ENCODE data around the gene MPI. TPM values are rescaled to one million over a fixed set of nuclear protein-coding genes. Genes with fewer than 3 reads are reported as not detected.

The MPI gene
- total and polyA plus RNA-seq, 9 donors, result 28.8 to 55.6 (median 44.7) TPM

DNA sequence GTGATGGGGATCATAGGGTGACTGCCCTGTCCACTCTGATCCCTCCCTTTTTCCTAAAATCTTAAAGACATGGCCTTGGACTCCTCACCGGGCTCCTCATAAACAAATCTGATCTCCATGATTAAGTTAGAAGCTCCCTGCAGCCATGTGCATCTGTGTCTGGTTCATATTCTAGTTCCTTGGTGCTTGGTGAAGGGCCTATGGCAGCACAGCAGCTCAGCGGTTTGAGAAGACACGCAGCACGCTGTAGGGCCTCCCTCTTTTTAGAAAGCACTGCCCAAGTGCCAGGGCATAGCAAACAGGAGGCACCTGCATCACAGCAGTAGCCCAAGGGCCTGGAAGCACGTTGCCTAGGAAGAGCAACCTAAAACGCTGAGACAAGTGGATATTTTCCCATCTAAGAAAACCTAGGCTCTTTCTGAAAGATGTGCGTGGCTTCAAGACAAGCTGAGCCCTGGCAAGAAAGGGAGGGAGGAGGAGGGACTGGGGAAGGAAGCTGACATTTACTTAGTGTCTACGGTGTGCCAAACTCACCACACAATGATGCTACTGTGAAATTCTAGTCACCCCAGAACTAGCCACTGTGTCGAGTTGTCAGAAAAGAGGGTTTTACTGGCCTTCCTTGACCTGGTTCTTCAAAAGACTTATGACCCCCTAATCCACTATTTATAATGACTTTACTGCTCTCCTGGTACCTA lies 32.0 kb upstream of the MPI start:
- no peaks in the 10 kb centered on the region for H3K36me3 ChIP-seq
- no peak overlapping the region for H3K27ac ChIP-seq
- no peak for TF ChIP-seq POLR2A (IDR thresholded peaks at IDR 0.05)
- TF ChIP-seq, protein P1, sequence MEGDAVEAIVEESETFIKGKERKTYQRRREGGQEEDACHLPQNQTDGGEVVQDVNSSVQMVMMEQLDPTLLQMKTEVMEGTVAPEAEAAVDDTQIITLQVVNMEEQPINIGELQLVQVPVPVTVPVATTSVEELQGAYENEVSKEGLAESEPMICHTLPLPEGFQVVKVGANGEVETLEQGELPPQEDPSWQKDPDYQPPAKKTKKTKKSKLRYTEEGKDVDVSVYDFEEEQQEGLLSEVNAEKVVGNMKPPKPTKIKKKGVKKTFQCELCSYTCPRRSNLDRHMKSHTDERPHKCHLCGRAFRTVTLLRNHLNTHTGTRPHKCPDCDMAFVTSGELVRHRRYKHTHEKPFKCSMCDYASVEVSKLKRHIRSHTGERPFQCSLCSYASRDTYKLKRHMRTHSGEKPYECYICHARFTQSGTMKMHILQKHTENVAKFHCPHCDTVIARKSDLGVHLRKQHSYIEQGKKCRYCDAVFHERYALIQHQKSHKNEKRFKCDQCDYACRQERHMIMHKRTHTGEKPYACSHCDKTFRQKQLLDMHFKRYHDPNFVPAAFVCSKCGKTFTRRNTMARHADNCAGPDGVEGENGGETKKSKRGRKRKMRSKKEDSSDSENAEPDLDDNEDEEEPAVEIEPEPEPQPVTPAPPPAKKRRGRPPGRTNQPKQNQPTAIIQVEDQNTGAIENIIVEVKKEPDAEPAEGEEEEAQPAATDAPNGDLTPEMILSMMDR (IDR thresholded peaks at IDR 0.05), result no peak
- TF ChIP-seq EP300 (IDR thresholded peaks at IDR 0.05), result no peak
- WGBS, 3 donors, result 72 to 78% (median 76%) methylated on average over 9 of the region's 9 CpGs
- no peaks in the 10 kb centered on the region for H3K27me3 ChIP-seq
- intact Hi-C loops (cut with DNase I), result no loop called here
- no peaks in the 10 kb centered on the region for H3K4me1 ChIP-seq (ENCODE audit: insufficient read depth)
- no peak overlapping the region for H3K4me3 ChIP-seq
- no peak for DNase-seq
- H3K9me3 ChIP-seq, result no peaks in the 10 kb centered on the region

DNA sequence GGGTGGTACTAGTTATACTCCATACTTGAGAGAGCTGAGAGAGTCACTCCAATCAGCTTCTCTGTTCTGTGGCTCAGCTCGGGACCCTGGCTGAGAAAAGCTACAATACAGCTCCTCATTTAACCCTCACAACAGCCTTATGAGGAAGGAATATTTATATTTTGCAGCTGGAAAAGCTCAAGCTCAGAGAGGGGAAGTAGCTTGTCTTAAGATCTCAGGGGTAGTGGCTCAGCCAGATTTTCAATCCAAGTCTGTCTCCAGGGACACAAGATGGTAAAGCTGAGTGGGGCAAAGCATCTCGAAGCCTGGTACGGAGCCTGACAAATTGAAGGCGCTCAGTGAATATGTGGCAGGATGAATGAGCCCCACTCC lies 31.5 kb upstream of the MPI start:
- Histone ChIP-seq H3K4me1 (ENCODE audit: insufficient read depth) (no peaks in the 10 kb centered on the region), H3K27me3 (no peaks in the 10 kb centered on the region), H3K36me3 (no peaks in the 10 kb centered on the region), H3K9me3 (no peaks in the 10 kb centered on the region), H3K27ac (no peak overlapping the region), H3K4me3 (no peak overlapping the region)
- no peak for DNase-seq
- 81 to 87% (median 82%) methylated on average over 4 of the region's 4 CpGs for WGBS, 3 donors
- TF ChIP-seq EP300 (IDR thresholded peaks at IDR 0.05) (no peak), POLR2A (IDR thresholded peaks at IDR 0.05) (no peak)
- TF ChIP-seq, protein P1 (IDR thresholded peaks at IDR 0.05), result no peak
- intact Hi-C loops (cut with DNase I), result no loop called here

DNA sequence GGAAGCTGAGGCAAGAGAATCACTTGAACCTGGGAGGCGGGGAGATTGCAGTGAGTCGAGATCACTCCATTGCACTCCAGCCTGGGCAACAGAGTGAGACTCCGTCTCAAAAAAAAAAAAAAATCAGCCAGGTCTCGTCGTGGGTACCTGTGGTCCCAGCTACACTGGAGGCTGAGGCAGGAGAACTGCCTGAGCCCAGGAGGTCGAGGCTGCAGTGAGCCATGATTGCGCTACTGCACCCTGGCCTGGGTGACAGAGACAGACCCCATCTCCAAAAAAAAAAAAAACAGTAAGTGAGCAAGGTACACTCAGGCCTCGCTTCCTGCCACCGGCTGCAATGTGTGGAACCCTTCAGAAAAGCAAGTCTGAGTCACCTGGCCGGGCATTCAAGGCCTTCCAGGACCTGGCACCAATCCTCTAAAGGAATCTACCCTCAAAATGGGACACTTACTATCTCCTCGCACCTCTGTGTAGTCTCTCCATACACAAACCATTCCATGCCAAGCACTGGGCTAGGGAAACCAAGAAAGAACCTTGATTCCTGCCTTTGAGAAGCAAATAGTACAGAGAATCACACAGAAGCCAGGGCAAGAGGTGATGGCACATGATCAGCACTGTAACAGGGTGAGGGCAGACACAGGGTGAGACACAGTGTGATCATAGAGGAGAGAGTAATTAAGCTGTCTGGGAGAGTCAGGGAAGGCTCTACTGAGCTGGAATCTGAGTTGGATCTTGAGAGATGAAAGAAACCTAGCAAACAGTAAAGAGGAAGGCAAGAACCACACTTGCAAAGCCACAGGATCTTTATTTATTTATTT lies 26.4 kb upstream of the MPI start:
- no peaks in the 10 kb centered on the region for H3K4me1 ChIP-seq (ENCODE audit: insufficient read depth)
- intact Hi-C loops (cut with DNase I), result no loop called here

DNA sequence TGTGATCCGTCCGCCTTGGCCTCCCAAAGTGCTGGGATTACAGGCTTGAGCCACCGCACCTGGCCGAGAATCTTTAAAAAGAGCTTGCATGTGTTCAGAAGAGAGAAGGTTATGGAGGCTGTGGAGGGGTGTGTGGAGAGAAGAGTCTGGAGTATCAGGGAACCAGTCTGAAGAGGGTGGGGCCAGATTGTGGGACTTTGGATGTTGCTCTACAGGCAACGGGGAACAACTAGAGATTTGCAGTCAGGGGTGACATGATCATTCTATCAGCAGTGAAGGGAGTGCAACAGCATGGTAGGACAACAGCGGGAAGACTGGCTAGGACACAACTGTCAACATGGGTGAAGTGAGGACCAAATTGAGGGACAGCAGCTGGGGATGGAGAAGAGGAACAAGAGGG lies 25.5 kb upstream of the MPI start:
- no peak overlapping the region for H3K27ac ChIP-seq
- no peak for TF ChIP-seq EP300 (IDR thresholded peaks at IDR 0.05)
- TF ChIP-seq, protein P1 (IDR thresholded peaks at IDR 0.05), result no peak
- no peak overlapping the region for H3K4me3 ChIP-seq
- no peaks in the 10 kb centered on the region for H3K9me3 ChIP-seq
- H3K27me3 ChIP-seq, result no peaks in the 10 kb centered on the region
- 83 to 87% (median 86%) methylated on average over 6 of the region's 6 CpGs for WGBS, 3 donors
- no peak for DNase-seq
- no peaks in the 10 kb centered on the region for H3K36me3 ChIP-seq
- intact Hi-C loops (cut with DNase I), result no loop called here
- H3K4me1 ChIP-seq (ENCODE audit: insufficient read depth), result no peaks in the 10 kb centered on the region

More for the DNA sequence above, 26.4 kb upstream of the MPI start:
- DNase-seq, result no peak
- H3K27ac ChIP-seq, result no peak overlapping the region
- H3K4me3 ChIP-seq, result no peak overlapping the region
- TF ChIP-seq POLR2A (IDR thresholded peaks at IDR 0.05), result no peak
- TF ChIP-seq EP300 (IDR thresholded peaks at IDR 0.05), result no peak
- TF ChIP-seq, protein P1 (IDR thresholded peaks at IDR 0.05), result no peak
- WGBS, 3 donors, result 80 to 92% (median 86%) methylated on average over 11 of the region's 11 CpGs
- no peaks in the 10 kb centered on the region for H3K36me3 ChIP-seq
- H3K27me3 ChIP-seq, result no peaks in the 10 kb centered on the region
- no peaks in the 10 kb centered on the region for H3K9me3 ChIP-seq
